NT2/D1 (cell line): ENCODE measurements around the gene MUSK.
"Not testable (repeated sequence)": the region's sequence is repeated elsewhere in the genome, so short reads cannot be mapped to it uniquely, and the experiment has no call there.

Experiments used
- DNase-seq: peaks from one replicate; pipeline ENCODE4 v3.0.0-alpha.2; 2011; ENCODE audit warnings: low read depth, low spot score
- H3K27me3 ChIP-seq: 2 replicates; pipeline ENCODE4 v1.6.0; 2011; ENCODE audit warnings: mild to moderate bottlenecking; ENCODE audit not compliant: insufficient read length, insufficient read depth
- H3K36me3 ChIP-seq: 2 replicates; pipeline ENCODE4 v1.6.1; 2011; ENCODE audit warnings: mild to moderate bottlenecking, low read length, mixed read lengths; ENCODE audit not compliant: insufficient read depth, insufficient read length
- H3K4me1 ChIP-seq: 2 replicates; pipeline ENCODE4 v1.5.1; 2011; ENCODE audit not compliant: insufficient read depth, insufficient read length
- H3K4me3 ChIP-seq: 2 replicates; pipeline ENCODE4 v1.5.1; 2011; ENCODE audit warnings: low read depth; ENCODE audit not compliant: insufficient read length
- H3K9ac ChIP-seq: 2 replicates; pipeline ENCODE4 v1.6.0; 2011; ENCODE audit warnings: low read depth; ENCODE audit not compliant: insufficient read length
- H3K9me3 ChIP-seq: 2 replicates; pipeline ENCODE4 v1.5.1; 2011; ENCODE audit warnings: mild to moderate bottlenecking, low read length; ENCODE audit not compliant: insufficient read depth
- SUZ12 ChIP-seq: IDR thresholded peaks from 2 replicates; pipeline ENCODE4 v1.6.1; 2011; ENCODE audit not compliant: insufficient read length, insufficient read depth; ENCODE audit errors: extremely low read depth
- YY1 ChIP-seq: IDR thresholded peaks from 2 replicates; pipeline ENCODE4 v1.6.1; 2011; ENCODE audit not compliant: insufficient read length, insufficient read depth
- ZNF274 ChIP-seq: IDR thresholded peaks from 2 replicates; pipeline ENCODE4 v1.6.1; 2011; ENCODE audit warnings: mild to moderate bottlenecking, low read depth, low read length

The MUSK gene

DNA sequence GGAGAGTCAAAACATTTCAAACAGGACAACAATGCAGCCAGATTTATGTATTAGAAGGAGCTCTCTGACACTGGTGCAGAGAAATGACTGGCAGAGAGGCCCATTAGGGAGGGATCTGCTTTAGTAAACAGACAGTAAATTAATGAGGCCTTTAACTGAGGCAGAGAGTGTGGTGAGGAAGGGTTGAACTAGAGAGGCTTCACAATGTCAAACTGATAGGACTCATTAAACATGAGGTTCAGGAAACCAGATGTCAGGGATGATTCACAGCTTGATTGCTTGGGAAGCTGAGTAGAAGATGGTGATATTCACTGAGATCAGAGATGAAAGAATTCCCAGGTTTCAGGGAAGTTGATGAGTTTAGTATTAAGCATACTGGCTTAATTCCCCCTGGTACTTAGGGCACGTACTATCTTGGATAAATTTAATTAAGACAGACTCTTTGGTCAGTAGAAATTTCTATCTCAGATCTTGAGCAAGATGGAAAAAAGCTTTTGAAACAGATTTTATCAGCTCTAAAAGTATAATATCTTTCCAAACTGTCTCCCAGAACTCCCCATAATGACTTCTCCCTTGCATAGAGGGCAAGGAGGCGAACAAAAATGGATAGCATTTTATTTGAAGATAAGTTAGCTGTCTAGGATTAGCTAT is 8.6 kb upstream of the MUSK start:
- no peak overlapping the region for H3K9ac ChIP-seq

DNA sequence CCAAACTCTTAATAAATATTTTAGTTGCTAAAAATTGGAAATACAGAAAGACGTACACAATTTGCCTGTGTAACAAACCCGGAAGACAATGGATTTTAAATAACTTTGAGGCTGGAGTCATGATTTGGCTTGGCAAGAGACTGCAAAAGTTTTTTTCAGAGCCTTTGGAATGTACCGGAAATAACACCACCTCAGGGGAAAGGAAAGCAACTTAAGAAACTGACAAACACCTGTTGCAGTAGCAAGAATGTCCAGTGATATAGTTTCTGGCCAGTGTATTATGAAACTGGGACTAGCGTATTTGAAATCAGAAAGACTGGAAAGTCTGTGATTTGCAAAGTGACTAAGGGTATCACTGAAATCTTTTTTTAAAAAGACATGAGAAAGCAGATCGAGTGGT is 842 bp downstream of the MUSK start:
- no peaks in the 10 kb centered on the region for H3K9me3 ChIP-seq
- no peak overlapping the region for H3K9ac ChIP-seq
- DNase-seq = no peak
- no peaks in the 10 kb centered on the region for H3K4me1 ChIP-seq
- TF ChIP-seq SUZ12 = no peak
- TF ChIP-seq ZNF274 = no peak
- TF ChIP-seq YY1 = no peak
- no peaks in the 10 kb centered on the region for H3K36me3 ChIP-seq
- no peaks in the 10 kb centered on the region for H3K27me3 ChIP-seq
- H3K4me3 ChIP-seq = no peak overlapping the region

More for the DNA sequence above, 8.6 kb upstream of the MUSK start:
- DNase-seq = no peak
- no peaks in the 10 kb centered on the region for H3K9me3 ChIP-seq
- H3K4me1 ChIP-seq = no peaks in the 10 kb centered on the region
- H3K27me3 ChIP-seq = no peaks in the 10 kb centered on the region
- TF ChIP-seq YY1 (no peak), ZNF274 (no peak), SUZ12 (no peak)
- no peak overlapping the region for H3K4me3 ChIP-seq
- no peaks in the 10 kb centered on the region for H3K36me3 ChIP-seq

DNA sequence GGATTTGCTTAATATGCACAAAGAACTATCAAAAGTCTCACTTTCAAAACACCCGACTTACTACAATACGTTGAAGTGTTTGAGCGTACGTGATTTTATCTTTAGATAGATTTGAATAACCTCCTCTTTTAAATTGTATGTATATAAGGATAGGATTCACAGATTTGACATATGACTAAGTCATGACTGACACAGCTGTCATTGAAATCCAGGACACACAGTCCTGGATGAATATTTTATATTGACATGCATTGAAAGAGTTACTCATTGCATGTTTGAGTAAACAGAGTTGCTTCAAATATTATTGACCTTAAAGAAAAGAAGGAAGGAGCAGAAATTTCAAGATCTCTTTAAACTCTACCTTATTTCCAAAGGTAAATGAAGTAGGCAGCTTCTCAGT is 3.3 kb downstream of the MUSK start:
- no peak overlapping the region for H3K9ac ChIP-seq
- DNase-seq = no peak
- no peaks in the 10 kb centered on the region for H3K4me1 ChIP-seq
- H3K9me3 ChIP-seq = no peaks in the 10 kb centered on the region
- TF ChIP-seq SUZ12 (no peak), ZNF274 (no peak), YY1 (no peak)
- no peak overlapping the region for H3K4me3 ChIP-seq
- H3K27me3 ChIP-seq = no peaks in the 10 kb centered on the region
- no peaks in the 10 kb centered on the region for H3K36me3 ChIP-seq

DNA sequence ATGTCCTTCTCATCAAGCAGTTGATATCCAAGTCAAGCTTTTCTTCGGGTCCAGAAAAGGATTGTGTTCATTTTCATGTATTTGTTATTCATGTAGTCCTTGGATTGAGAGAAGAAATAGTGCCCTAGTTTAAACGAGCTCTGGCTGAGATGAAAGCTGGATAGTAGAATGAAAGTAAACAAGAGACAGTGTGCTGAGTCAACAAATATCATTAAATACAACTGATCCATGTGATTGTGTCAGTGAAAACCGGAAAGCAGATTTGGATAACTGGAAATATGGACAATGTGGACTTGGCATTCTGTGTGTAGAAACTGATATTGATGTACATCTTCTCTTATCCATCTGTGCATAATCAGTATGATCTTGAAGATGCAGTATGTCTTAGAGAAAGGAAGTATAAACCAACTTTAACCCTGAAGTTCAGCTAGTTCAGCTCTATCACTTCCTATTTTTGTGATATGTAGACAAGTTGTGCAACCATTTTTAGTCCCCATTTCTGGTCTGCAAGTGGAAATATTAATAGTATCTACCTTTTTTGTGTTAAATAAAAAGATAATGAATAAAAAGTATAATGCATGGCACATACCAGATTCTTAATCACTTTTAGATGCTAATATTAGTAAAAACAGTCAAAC is 4.4 kb downstream of the MUSK start:
- Histone ChIP-seq H3K27me3 (no peaks in the 10 kb centered on the region), H3K4me1 (no peaks in the 10 kb centered on the region), H3K36me3 (no peaks in the 10 kb centered on the region), H3K9me3 (no peaks in the 10 kb centered on the region), H3K9ac (no peak overlapping the region), H3K4me3 (no peak overlapping the region)
- no peak for DNase-seq
- no peak for TF ChIP-seq YY1
- no peak for TF ChIP-seq ZNF274
- TF ChIP-seq SUZ12 = no peak

DNA sequence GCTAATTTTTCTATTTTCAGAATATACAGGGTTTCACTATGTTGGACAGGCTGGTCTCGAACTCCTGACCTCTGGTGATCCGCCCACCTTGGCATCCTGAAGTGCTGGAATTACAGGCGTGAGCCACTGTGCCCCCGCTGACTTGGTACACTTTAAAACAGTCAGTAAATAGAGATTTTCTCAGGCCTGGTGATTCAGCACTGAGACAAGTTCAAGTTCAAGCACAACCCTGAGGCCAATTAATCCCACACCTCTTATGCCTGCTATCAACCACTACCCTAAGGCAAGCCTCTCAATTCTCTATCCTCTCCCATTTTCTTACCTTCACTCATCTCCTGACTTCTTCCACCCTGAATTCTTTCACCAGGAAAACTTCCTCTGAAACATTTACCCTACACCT is 18.9 kb downstream of the MUSK start:
- H3K27me3 ChIP-seq = no peaks in the 10 kb centered on the region
- H3K36me3 ChIP-seq = no peaks in the 10 kb centered on the region
- no peak for DNase-seq
- no peaks in the 10 kb centered on the region for H3K4me1 ChIP-seq
- no peak overlapping the region for H3K9ac ChIP-seq
- H3K9me3 ChIP-seq = no peaks in the 10 kb centered on the region
- no peak for TF ChIP-seq ZNF274
- H3K4me3 ChIP-seq = no peak overlapping the region

DNA sequence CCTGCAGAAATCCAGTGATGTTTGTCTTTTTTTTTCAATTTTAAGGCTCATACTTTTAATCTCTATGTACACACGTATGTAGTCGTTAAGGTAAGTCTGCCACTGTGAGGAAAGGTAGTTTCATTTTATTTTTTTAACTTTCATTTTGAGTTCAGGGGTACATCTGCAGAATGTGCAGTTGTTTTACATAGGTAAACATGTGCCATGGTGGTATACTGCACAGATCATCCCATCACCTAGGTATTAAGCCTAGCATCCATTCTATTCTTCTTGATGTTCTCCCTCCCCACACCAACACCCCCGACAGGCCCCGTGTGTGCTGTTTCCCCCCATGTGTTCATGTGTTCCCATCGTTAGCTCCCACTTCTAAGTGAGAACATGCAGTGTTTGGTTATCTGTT is 19.7 kb downstream of the MUSK start:
- Histone ChIP-seq H3K4me1 (no peaks in the 10 kb centered on the region), H3K36me3 (no peaks in the 10 kb centered on the region), H3K9me3 (no peaks in the 10 kb centered on the region), H3K9ac (no peak overlapping the region), H3K27me3 (no peaks in the 10 kb centered on the region), H3K4me3 (no peak overlapping the region)
- DNase-seq = no peak
- TF ChIP-seq ZNF274 (no peak), SUZ12 (no peak), YY1 (no peak)

DNA sequence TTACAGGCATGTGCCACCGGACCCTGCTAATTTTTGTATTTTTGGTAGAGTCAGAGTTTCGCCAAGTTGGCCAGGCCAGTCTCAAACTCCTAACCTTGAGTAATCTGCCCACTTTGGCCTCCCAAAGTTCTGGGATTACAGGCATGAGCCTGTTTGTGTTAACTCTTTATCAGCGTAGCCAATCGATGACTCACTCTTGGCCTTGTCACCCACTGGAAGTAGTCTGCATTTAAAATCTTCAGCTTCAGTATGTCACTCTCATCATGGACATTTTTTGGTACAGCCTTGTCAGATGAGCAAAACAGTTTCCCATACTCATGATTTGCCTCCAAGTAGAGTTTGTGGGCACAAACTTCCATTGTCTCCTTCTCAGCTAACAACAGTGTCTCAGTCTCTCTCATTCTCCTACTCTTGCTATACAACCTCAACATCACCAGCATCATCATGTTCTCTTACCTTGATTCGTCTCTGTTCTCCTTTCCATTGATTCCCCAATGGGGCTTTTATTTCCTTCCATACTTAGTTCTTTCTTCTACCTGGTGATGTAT is 22.5 kb downstream of the MUSK start:
- H3K36me3 ChIP-seq = no peaks in the 10 kb centered on the region
- no peak for DNase-seq
- no peak for TF ChIP-seq SUZ12
- TF ChIP-seq YY1 = no peak
- no peak for TF ChIP-seq ZNF274
- H3K9ac ChIP-seq = no peak overlapping the region
- H3K4me3 ChIP-seq = no peak overlapping the region
- no peaks in the 10 kb centered on the region for H3K27me3 ChIP-seq
- no peaks in the 10 kb centered on the region for H3K9me3 ChIP-seq
- no peaks in the 10 kb centered on the region for H3K4me1 ChIP-seq

DNA sequence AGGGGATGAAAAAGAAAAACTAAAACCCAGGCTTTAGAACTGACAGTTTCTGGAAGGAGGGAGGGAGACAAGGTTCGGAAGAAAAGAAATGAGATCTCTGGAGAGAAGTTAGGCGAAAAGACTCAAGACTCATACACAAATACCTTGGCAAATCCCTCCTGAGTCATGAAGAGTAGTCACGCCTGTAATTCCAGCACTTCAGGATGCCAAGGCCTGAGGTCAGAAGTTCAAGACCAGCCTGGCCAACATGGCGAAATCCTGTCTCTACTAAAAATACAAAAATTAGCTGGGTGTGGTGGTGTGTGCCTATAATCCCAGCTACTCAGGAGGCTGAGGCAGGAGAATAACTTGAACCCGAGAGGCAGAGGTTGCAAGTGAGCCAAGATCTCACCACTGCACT is 27.3 kb downstream of the MUSK start:
- H3K36me3 ChIP-seq, H3K9ac ChIP-seq, H3K4me1 ChIP-seq, H3K27me3 ChIP-seq, DNase-seq, H3K9me3 ChIP-seq, H3K4me3 ChIP-seq: not testable (repeated sequence)
